Measurements from ENCODE around the gene ARHGAP15.

GRCh38 chr2:143575340-143575739 is 446.1 kb downstream of the ARHGAP15 start:
- no peak for TF ChIP-seq SUZ12 (IDR thresholded peaks at IDR 0.05; ENCODE audit: extremely low read depth, insufficient read depth, insufficient read length)
- no peak for TF ChIP-seq YY1 (IDR thresholded peaks at IDR 0.05; ENCODE audit: insufficient read depth, insufficient read length)
- no peak for TF ChIP-seq ZNF274 (IDR thresholded peaks at IDR 0.05; ENCODE audit: low read depth, low read length)

All from NT2/D1 (cell line).